Measurements from ENCODE around the gene DSP. TPM values are rescaled to one million over a fixed set of nuclear protein-coding genes. Genes with fewer than 3 reads are reported as not detected.

The DSP gene
- total and polyA plus RNA-seq, 2 experiments from 2014 or later, result 76.4 to 108 TPM

DNA sequence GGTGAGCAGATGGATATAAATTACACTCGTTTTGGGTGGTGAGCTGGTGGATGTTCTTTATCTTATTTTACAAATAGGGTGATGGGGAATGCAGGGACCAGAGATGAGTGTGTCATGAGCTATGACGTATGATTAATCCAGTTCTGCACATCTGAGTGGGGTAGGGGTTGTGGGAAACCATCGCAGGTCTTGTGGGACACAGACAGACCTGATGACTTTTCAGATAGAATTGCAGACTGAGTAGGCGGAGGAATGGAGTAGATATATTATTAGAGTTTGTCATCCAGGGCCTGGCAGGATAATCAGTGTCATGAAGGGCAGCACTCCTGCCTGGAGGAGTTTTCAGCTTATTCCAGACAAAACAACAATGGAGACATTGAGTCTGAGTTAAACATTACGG, 12.9 kb upstream of the DSP start:
- Histone ChIP-seq H3K9me2 (ENCODE audit: insufficient read depth) (no peaks in the 10 kb centered on the region), H3K4me3 (no peak overlapping the region), H3F3A (ENCODE audit: insufficient read depth) (peaks cover 28% of the 10 kb centered on the region), H3K9me3 (ENCODE audit: low read depth) (no peaks in the 10 kb centered on the region), H3K79me2 (ENCODE audit: insufficient read depth) (no peaks in the 10 kb centered on the region), H3K4me2 (ENCODE audit: unreplicated experiment) (peak overlapping the region; percentile 60), H3K36me3 (ENCODE audit: low read depth) (no peaks in the 10 kb centered on the region), H3K9ac (peak overlapping the region; percentile 63), H3K4me1 (ENCODE audit: insufficient read depth) (peaks cover 28% of the 10 kb centered on the region), H3K27ac (peak overlapping the region; percentile 91), H3K27me3 (replicated peaks; ENCODE audit: insufficient read depth) (no peaks in the 10 kb centered on the region), H2AFZ (peak overlapping the region; percentile 41; the same call in 1 of the 2 replicates), H4K20me1 (ENCODE audit: insufficient read depth) (no peaks in the 10 kb centered on the region)
- WGBS, 2 experiments (ENCODE audit: low coverage in 1 of 2, low lambda C conversion rate in 2 of 2, missing lambda C conversion rate in 2 of 2), result 12 to 13% methylated on average over 5 of the region's 5 CpGs
- in situ Hi-C loops (cut with MboI), result no loop called here
- TF ChIP-seq EZH2 (IDR thresholded peaks at IDR 0.05; ENCODE audit: insufficient read depth, poor library complexity, severe bottlenecking), result no peak
- no peak for TF ChIP-seq EZH2phosphoT487 (IDR thresholded peaks at IDR 0.05; ENCODE audit: insufficient read depth, low read depth)
- peak; percentile 97 for DNase-seq

DNA sequence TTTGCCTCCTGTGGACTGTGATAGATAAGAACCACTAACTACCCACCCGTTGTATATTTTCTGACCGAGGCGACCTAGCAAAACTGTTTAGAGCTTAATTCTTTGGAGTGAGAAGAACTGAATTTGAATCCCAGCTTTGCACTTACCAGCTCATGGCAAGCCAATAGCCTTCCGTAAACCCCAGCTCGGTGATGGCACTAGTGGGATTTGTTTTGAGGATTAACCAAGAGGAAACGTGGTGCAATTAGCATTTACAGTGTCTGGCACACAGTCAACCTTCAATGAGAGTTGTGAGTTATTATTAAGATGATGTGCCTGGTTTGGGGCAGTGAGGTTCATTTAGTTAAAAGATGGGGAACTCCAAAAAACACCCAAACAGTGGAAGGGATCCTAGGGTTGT, 12.3 kb upstream of the DSP start:
- H3K9me2 ChIP-seq (ENCODE audit: insufficient read depth), result no peaks in the 10 kb centered on the region
- peaks cover 22% of the 10 kb centered on the region for H3K4me1 ChIP-seq (ENCODE audit: insufficient read depth)
- peak overlapping the region; percentile 63 for H3K9ac ChIP-seq
- no peaks in the 10 kb centered on the region for H3K79me2 ChIP-seq (ENCODE audit: insufficient read depth)
- in situ Hi-C loops (cut with MboI), result no loop called here
- no peaks in the 10 kb centered on the region for H3K36me3 ChIP-seq (ENCODE audit: low read depth)
- WGBS, 2 experiments (ENCODE audit: low coverage in 1 of 2, low lambda C conversion rate in 2 of 2, missing lambda C conversion rate in 2 of 2), result 72 to 82% methylated on average over 6 of the region's 6 CpGs
- H3K27ac ChIP-seq, result peak overlapping the region; percentile 91
- TF ChIP-seq EZH2phosphoT487 (IDR thresholded peaks at IDR 0.05; ENCODE audit: insufficient read depth, low read depth) (no peak), EZH2 (IDR thresholded peaks at IDR 0.05; ENCODE audit: insufficient read depth, poor library complexity, severe bottlenecking) (no peak)
- no peaks in the 10 kb centered on the region for H3K27me3 ChIP-seq (replicated peaks; ENCODE audit: insufficient read depth)
- no peaks in the 10 kb centered on the region for H4K20me1 ChIP-seq (ENCODE audit: insufficient read depth)
- DNase-seq, result no peak
- peak overlapping the region; percentile 6 for H3K4me2 ChIP-seq (ENCODE audit: unreplicated experiment)
- H2AFZ ChIP-seq, result peak overlapping the region; percentile 41
- no peak overlapping the region for H3K4me3 ChIP-seq
- H3F3A ChIP-seq (ENCODE audit: insufficient read depth), result peaks cover 28% of the 10 kb centered on the region
- no peaks in the 10 kb centered on the region for H3K9me3 ChIP-seq (ENCODE audit: low read depth)

DNA sequence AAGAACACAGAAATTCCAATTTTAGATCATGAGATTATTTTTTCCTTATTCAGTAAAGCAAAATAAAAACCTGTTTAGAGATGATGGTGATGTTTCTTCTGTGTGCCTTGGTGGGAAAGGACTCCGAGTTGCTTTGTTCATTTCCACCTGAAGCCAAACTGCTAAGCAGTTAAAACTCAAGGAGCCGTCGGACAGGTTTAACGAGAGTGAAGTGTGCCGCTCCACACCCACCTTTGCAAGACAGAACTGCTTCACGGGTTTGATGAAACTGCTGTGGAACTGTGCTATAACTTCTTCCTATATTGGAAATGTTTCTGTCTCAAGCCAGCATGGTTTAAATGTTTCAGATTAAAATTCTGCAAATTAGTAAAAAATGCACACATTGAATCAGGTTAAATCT, 9.2 kb upstream of the DSP start:
- peak overlapping the region; percentile 77 for H2AFZ ChIP-seq
- no peak overlapping the region for H3K27ac ChIP-seq
- in situ Hi-C loops (cut with MboI), result no loop called here
- no peak for DNase-seq
- no peak for TF ChIP-seq EZH2 (IDR thresholded peaks at IDR 0.05; ENCODE audit: insufficient read depth, poor library complexity, severe bottlenecking)
- no peak for TF ChIP-seq EZH2phosphoT487 (IDR thresholded peaks at IDR 0.05; ENCODE audit: insufficient read depth, low read depth)
- H3K27me3 ChIP-seq (replicated peaks; ENCODE audit: insufficient read depth), result no peaks in the 10 kb centered on the region
- H3F3A ChIP-seq (ENCODE audit: insufficient read depth), result peaks cover 39% of the 10 kb centered on the region
- WGBS, 2 experiments (ENCODE audit: low coverage in 1 of 2, low lambda C conversion rate in 2 of 2, missing lambda C conversion rate in 2 of 2), result 63 to 70% methylated on average over 6 of the region's 6 CpGs
- peaks cover 34% of the 10 kb centered on the region for H3K4me1 ChIP-seq (ENCODE audit: insufficient read depth)
- no peaks in the 10 kb centered on the region for H3K9me3 ChIP-seq (ENCODE audit: low read depth)
- no peaks in the 10 kb centered on the region for H4K20me1 ChIP-seq (ENCODE audit: insufficient read depth)
- H3K4me2 ChIP-seq (ENCODE audit: unreplicated experiment), result no peak overlapping the region
- H3K4me3 ChIP-seq, result no peak overlapping the region
- no peaks in the 10 kb centered on the region for H3K79me2 ChIP-seq (ENCODE audit: insufficient read depth)
- H3K9ac ChIP-seq, result no peak overlapping the region
- no peaks in the 10 kb centered on the region for H3K9me2 ChIP-seq (ENCODE audit: insufficient read depth)
- H3K36me3 ChIP-seq (ENCODE audit: low read depth), result no peaks in the 10 kb centered on the region

DNA sequence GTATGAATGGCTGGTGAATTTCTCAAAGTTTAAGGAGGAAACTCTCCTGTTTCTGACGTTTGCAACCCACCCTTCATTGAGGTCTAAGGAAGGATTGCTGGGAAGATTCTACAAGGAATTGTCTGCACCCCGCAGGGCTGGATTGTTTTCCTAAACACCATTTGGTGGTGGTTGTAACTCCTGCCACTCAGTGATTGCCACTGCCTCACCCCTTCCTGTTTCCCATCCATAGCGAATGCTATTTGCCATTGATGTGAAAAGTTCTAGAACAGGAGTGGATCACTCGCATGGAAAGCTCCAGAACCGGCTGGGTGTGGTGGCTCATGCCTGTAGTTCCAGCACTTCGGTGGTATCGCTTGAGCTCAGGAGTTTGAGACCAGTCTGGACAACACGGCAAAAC, 8.7 kb upstream of the DSP start:
- Histone ChIP-seq H3K4me3 (no peak overlapping the region), H3K4me2 (ENCODE audit: unreplicated experiment) (no peak overlapping the region), H2AFZ (peak overlapping the region; percentile 77), H3K27me3 (replicated peaks; ENCODE audit: insufficient read depth) (no peaks in the 10 kb centered on the region), H3K27ac (no peak overlapping the region), H4K20me1 (ENCODE audit: insufficient read depth) (no peaks in the 10 kb centered on the region), H3K36me3 (ENCODE audit: low read depth) (no peaks in the 10 kb centered on the region), H3K9me3 (ENCODE audit: low read depth) (no peaks in the 10 kb centered on the region), H3K9me2 (ENCODE audit: insufficient read depth) (no peaks in the 10 kb centered on the region), H3F3A (ENCODE audit: insufficient read depth) (peaks cover 33% of the 10 kb centered on the region), H3K4me1 (ENCODE audit: insufficient read depth) (peaks cover 33% of the 10 kb centered on the region), H3K79me2 (ENCODE audit: insufficient read depth) (no peaks in the 10 kb centered on the region), H3K9ac (no peak overlapping the region)
- WGBS, 2 experiments (ENCODE audit: low coverage in 1 of 2, low lambda C conversion rate in 2 of 2, missing lambda C conversion rate in 2 of 2), result 47 to 50% methylated on average over 8 of the region's 8 CpGs
- no peak for TF ChIP-seq EZH2 (IDR thresholded peaks at IDR 0.05; ENCODE audit: insufficient read depth, poor library complexity, severe bottlenecking)
- no peak for DNase-seq
- in situ Hi-C loops (cut with MboI), result no loop called here

DNA sequence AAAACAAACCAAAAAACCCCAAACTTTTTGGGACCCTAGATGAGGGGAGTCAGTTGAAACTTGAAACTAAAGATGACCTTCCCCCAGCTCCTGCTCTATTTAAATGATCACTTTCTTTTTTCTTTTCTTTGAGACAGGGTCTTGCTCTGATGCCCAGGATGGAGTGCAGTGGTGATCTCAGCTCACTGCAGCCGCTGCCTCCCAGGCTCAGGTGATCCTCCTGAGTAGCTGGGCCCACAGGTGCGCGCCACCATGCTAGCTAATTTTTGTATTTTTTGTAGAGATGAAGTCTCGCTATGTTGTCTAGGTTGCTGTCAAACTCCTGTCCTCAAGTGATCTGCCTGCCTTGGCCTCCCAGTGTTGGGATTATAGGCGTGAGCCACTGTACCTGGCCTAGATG, 7.3 kb upstream of the DSP start:
- Histone ChIP-seq H3F3A (ENCODE audit: insufficient read depth) (peaks cover 25% of the 10 kb centered on the region), H3K27me3 (replicated peaks; ENCODE audit: insufficient read depth) (no peaks in the 10 kb centered on the region), H3K9me2 (ENCODE audit: insufficient read depth) (no peaks in the 10 kb centered on the region), H3K9ac (no peak overlapping the region), H2AFZ (no peak overlapping the region), H4K20me1 (ENCODE audit: insufficient read depth) (no peaks in the 10 kb centered on the region), H3K4me2 (ENCODE audit: unreplicated experiment) (no peak overlapping the region), H3K79me2 (ENCODE audit: insufficient read depth) (no peaks in the 10 kb centered on the region), H3K4me1 (ENCODE audit: insufficient read depth) (peaks cover 21% of the 10 kb centered on the region), H3K36me3 (ENCODE audit: low read depth) (no peaks in the 10 kb centered on the region), H3K9me3 (ENCODE audit: low read depth) (no peaks in the 10 kb centered on the region), H3K4me3 (no peak overlapping the region), H3K27ac (no peak overlapping the region)
- DNase-seq, result no peak
- in situ Hi-C loops (cut with MboI), result no loop called here
- TF ChIP-seq EZH2phosphoT487 (IDR thresholded peaks at IDR 0.05; ENCODE audit: insufficient read depth, low read depth) (no peak), EZH2 (IDR thresholded peaks at IDR 0.05; ENCODE audit: insufficient read depth, poor library complexity, severe bottlenecking) (no peak)
- WGBS, 2 experiments (ENCODE audit: low coverage in 1 of 2, low lambda C conversion rate in 2 of 2, missing lambda C conversion rate in 2 of 2), result 94 to 99% methylated on average over 5 of the region's 5 CpGs
